ENCODE measurements around the gene UBE2K.
"Not testable (repeated sequence)": the region's sequence is repeated elsewhere in the genome, so short reads cannot be mapped to it uniquely, and the experiment has no call there.

DNA sequence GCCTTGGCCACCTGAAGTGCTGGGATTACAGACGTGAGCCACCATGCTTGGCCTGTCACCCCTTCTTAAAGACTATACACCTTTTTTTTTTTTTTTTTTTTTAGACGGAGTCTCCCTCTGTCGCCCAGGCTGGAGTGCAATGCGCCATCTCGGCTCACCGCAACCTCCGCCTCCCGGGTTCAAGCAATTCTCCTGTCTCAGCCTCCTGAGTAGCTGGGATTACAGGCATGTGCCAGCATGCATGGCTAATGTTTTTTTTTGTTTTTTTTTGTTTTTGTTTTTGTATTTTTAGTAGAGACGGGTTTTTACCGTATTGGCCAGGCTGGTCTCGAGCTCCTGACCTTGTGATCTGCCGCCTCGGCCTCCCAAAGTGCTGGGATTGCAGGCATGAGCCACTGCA lies 6.9 kb downstream of the UBE2K start:
- TF ChIP-seq, protein P1, sequence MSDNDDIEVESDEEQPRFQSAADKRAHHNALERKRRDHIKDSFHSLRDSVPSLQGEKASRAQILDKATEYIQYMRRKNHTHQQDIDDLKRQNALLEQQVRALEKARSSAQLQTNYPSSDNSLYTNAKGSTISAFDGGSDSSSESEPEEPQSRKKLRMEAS (IDR thresholded peaks at IDR 0.05; ENCODE audit: low read depth, low read length) = not testable (repeated sequence)
- TF ChIP-seq ZNF384 (IDR thresholded peaks at IDR 0.05; ENCODE audit: borderline replicate concordance, low read depth, low read length); POLR2A (IDR thresholded peaks at IDR 0.05; ENCODE audit: low read depth, low read length); NFYA (IDR thresholded peaks at IDR 0.05; ENCODE audit: borderline replicate concordance, low read depth, low read length); MXI1 (IDR thresholded peaks at IDR 0.05; ENCODE audit: low read depth, low read length); YY1 (IDR thresholded peaks at IDR 0.05; ENCODE audit: low read depth, low read length); BMI1 (IDR thresholded peaks at IDR 0.05; ENCODE audit: borderline replicate concordance); ZNF24 (IDR thresholded peaks at IDR 0.05): not testable (repeated sequence)
- TF ChIP-seq, protein P2, sequence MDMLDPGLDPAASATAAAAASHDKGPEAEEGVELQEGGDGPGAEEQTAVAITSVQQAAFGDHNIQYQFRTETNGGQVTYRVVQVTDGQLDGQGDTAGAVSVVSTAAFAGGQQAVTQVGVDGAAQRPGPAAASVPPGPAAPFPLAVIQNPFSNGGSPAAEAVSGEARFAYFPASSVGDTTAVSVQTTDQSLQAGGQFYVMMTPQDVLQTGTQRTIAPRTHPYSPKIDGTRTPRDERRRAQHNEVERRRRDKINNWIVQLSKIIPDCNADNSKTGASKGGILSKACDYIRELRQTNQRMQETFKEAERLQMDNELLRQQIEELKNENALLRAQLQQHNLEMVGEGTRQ (IDR thresholded peaks at IDR 0.05; ENCODE audit: borderline replicate concordance, low read depth, low read length) = not testable (repeated sequence)
- TF ChIP-seq, protein P3, sequence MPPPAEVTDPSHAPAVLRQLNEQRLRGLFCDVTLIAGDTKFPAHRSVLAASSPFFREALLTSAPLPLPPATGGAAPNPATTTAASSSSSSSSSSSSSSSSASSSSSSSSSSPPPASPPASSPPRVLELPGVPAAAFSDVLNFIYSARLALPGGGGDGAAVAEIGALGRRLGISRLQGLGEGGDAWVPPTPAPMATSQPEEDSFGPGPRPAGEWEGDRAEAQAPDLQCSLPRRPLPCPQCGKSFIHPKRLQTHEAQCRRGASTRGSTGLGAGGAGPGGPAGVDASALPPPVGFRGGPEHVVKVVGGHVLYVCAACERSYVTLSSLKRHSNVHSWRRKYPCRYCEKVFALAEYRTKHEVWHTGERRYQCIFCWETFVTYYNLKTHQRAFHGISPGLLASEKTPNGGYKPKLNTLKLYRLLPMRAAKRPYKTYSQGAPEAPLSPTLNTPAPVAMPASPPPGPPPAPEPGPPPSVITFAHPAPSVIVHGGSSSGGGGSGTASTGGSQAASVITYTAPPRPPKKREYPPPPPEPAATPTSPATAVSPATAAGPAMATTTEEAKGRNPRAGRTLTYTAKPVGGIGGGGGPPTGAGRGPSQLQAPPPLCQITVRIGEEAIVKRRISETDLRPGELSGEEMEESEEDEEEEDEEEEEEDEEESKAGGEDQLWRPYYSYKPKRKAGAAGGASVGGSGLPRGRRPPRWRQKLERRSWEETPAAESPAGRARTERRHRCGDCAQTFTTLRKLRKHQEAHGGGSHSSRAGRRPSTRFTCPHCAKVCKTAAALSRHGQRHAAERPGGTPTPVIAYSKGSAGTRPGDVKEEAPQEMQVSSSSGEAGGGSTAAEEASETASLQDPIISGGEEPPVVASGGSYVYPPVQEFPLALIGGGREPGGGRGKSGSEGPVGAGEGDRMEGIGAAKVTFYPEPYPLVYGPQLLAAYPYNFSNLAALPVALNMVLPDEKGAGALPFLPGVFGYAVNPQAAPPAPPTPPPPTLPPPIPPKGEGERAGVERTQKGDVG (CRISPR knock-in tag; IDR thresholded peaks at IDR 0.05) = not testable (repeated sequence)
